ENCODE measurements around the gene CEP43.

- TF ChIP-seq POLR2AphosphoS5 (IDR thresholded peaks at IDR 0.05; ENCODE audit: low read depth, low read length) (no peak), CTCF (IDR thresholded peaks at IDR 0.05) (no peak), REST (IDR thresholded peaks at IDR 0.05; ENCODE audit: insufficient read depth in 1 of 2, low read depth in 2 of 2, low read length in 1 of 2) (no peak), SIN3A (IDR thresholded peaks at IDR 0.05; ENCODE audit: borderline replicate concordance, insufficient read depth, low read depth, low read length) (no peak), TCF7L2 (IDR thresholded peaks at IDR 0.05; ENCODE audit: low read depth, low read length) (no peak)
These were observed 28.1 kb downstream of the CEP43 start for GRCh38 chr6:167027308-167027707.
